NCI-H187 treated with DMSO at 0.1 percent for 48 hours (cell line): ENCODE data around the gene ARHGAP24.
"Not testable (repeated sequence)": the region's sequence is repeated elsewhere in the genome, so short reads cannot be mapped to it uniquely, and the experiment has no call there.

Source experiments
- DNase-seq: peaks from one replicate; lab custom pipeline; 2025; lab: John Stamatoyannopoulos, UW

Gene ARHGAP24

GRCh38 chr4:85656759-85657505 lies 182.0 kb downstream of the ARHGAP24 start:
- no peak for DNase-seq

GRCh38 chr4:85658766-85659439 lies 184.0 kb downstream of the ARHGAP24 start:
- no peak for DNase-seq

- no peak for DNase-seq
Observed at GRCh38 chr4:85659610-85660218, 184.8 kb downstream of the ARHGAP24 start.

GRCh38 chr4:85666625-85667024 lies 191.7 kb downstream of the ARHGAP24 start:
- DNase-seq = not testable (repeated sequence)

- no peak for DNase-seq
Observed at GRCh38 chr4:85669204-85669603, 194.3 kb downstream of the ARHGAP24 start.

- no peak for DNase-seq
Observed at GRCh38 chr4:85669992-85670548, 195.1 kb downstream of the ARHGAP24 start.

- DNase-seq = no peak
Observed at GRCh38 chr4:85671120-85671519, 196.2 kb downstream of the ARHGAP24 start.

GRCh38 chr4:85672116-85672515 lies 197.2 kb downstream of the ARHGAP24 start:
- DNase-seq = no peak

GRCh38 chr4:85672959-85673358 lies 198.0 kb downstream of the ARHGAP24 start:
- no peak for DNase-seq

GRCh38 chr4:85673540-85673939 lies 198.6 kb downstream of the ARHGAP24 start:
- no peak for DNase-seq

- no peak for DNase-seq
Observed at GRCh38 chr4:85675076-85676049, 200.4 kb downstream of the ARHGAP24 start.

GRCh38 chr4:85676050-85676425 lies 201.1 kb downstream of the ARHGAP24 start:
- DNase-seq = no peak

- no peak for DNase-seq
Observed at GRCh38 chr4:85676850-85677590, 202.1 kb downstream of the ARHGAP24 start.

GRCh38 chr4:85681221-85681657 lies 206.3 kb downstream of the ARHGAP24 start:
- no peak for DNase-seq

- DNase-seq = no peak
Observed at GRCh38 chr4:85681921-85682320, 207.0 kb downstream of the ARHGAP24 start.

- DNase-seq = no peak
Observed at GRCh38 chr4:85682391-85682790, 207.4 kb downstream of the ARHGAP24 start.

- no peak for DNase-seq
Observed at GRCh38 chr4:85684676-85685075, 209.7 kb downstream of the ARHGAP24 start.

- no peak for DNase-seq
Observed at GRCh38 chr4:85686398-85686797, 211.4 kb downstream of the ARHGAP24 start.

GRCh38 chr4:85688055-85688740 lies 213.2 kb downstream of the ARHGAP24 start:
- DNase-seq = no peak

GRCh38 chr4:85696661-85697060 lies 221.7 kb downstream of the ARHGAP24 start:
- DNase-seq = no peak
